ENCODE results near the gene PIM2.

PIM2 gene

DNA sequence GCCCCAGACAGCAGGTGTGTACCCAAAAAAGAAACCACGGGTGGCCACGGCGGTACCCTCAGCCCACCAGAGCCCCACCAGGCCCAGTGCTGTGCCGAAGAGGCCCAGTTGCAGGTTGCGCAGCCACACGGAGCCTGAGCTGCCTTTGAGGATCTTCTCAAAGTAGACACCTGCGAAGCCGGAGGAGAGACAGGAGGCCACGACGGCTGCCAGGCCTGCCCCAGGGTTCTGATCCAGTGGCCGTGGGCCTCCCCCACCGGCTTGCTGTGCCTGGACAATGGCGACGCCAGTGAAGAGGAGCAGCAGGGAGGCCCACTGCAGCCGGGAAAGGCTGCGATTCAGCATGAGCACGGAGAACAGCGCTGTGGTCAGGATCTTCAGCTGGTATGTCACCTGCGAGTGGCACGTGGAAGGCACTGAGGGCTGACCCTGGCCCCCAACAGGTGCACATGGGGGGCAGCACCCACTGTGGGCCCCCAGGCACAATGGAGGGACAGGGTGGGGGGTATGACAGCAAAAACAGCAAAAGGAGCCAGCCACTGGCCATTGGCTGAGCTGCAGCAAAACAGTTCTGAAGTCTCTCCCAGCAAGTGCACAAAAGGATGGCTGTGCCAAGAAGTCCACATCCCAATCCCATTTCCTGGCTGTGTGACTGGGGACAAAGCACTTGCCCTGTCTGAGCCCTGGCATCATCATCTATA lies 13.6 kb downstream of the PIM2 start:
- no peak overlapping the region for H3K4me2 ChIP-seq
- no peak overlapping the region for H3K27ac ChIP-seq
- peaks cover 9% of the 10 kb centered on the region; the same call in 1 of the 2 replicates for H3K79me2 ChIP-seq (ENCODE audit: insufficient read depth, low read depth)
- H3K36me3 ChIP-seq (ENCODE audit: insufficient read depth) = no peaks in the 10 kb centered on the region
- no peak overlapping the region for H3K9ac ChIP-seq
- H4K20me1 ChIP-seq (ENCODE audit: insufficient read depth) = no peaks in the 10 kb centered on the region
- no peak overlapping the region for H3K4me3 ChIP-seq (IDR thresholded peaks at IDR 0.05; ENCODE audit: insufficient read depth, low read depth, low read length)
- peaks cover 6% of the 10 kb centered on the region for H3K4me1 ChIP-seq (ENCODE audit: low read depth, poor library complexity, severe bottlenecking)
- H3K27me3 ChIP-seq (ENCODE audit: insufficient read depth, low read depth) = no peaks in the 10 kb centered on the region
- TF ChIP-seq, protein P1, sequence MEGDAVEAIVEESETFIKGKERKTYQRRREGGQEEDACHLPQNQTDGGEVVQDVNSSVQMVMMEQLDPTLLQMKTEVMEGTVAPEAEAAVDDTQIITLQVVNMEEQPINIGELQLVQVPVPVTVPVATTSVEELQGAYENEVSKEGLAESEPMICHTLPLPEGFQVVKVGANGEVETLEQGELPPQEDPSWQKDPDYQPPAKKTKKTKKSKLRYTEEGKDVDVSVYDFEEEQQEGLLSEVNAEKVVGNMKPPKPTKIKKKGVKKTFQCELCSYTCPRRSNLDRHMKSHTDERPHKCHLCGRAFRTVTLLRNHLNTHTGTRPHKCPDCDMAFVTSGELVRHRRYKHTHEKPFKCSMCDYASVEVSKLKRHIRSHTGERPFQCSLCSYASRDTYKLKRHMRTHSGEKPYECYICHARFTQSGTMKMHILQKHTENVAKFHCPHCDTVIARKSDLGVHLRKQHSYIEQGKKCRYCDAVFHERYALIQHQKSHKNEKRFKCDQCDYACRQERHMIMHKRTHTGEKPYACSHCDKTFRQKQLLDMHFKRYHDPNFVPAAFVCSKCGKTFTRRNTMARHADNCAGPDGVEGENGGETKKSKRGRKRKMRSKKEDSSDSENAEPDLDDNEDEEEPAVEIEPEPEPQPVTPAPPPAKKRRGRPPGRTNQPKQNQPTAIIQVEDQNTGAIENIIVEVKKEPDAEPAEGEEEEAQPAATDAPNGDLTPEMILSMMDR (conservative IDR thresholded peaks at IDR 0.05; ENCODE audit: low read depth, low read length) = no peak
- no peak overlapping the region for H2AFZ ChIP-seq (ENCODE audit: low read depth)

DNA sequence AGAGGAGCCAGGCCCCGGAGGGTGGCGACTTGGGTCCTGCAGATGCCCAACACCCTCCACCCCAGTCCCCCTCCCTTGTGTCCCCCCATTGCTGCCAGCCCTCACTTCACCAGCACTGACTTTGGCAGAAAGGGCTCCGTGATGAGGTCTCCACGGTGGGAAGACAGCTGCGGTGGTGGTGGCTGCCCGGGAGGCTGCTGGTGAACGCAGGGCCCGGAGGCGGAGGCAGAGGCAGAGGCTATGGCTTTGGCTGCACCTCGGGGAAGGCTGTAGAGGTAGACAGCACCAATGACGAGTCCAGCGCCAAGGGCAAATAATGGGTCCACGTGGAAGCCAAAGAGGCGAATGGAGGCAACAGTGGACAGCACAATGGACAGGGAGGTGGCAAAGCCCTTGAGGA lies 14.2 kb downstream of the PIM2 start:
- Histone ChIP-seq H3K4me2 (no peak overlapping the region), H3K4me3 (IDR thresholded peaks at IDR 0.05; ENCODE audit: insufficient read depth, low read depth, low read length) (no peak overlapping the region), H3K9ac (no peak overlapping the region), H3K27ac (no peak overlapping the region), H3K36me3 (ENCODE audit: insufficient read depth) (no peaks in the 10 kb centered on the region), H3K4me1 (ENCODE audit: low read depth, poor library complexity, severe bottlenecking) (peaks cover 11% of the 10 kb centered on the region), H3K27me3 (ENCODE audit: insufficient read depth, low read depth) (no peaks in the 10 kb centered on the region), H4K20me1 (ENCODE audit: insufficient read depth) (no peaks in the 10 kb centered on the region), H3K79me2 (ENCODE audit: insufficient read depth, low read depth) (peaks cover 14% of the 10 kb centered on the region; the same call in 1 of the 2 replicates), H2AFZ (ENCODE audit: low read depth) (no peak overlapping the region)
- TF ChIP-seq, protein P1 (conservative IDR thresholded peaks at IDR 0.05; ENCODE audit: low read depth, low read length) = no peak

DNA sequence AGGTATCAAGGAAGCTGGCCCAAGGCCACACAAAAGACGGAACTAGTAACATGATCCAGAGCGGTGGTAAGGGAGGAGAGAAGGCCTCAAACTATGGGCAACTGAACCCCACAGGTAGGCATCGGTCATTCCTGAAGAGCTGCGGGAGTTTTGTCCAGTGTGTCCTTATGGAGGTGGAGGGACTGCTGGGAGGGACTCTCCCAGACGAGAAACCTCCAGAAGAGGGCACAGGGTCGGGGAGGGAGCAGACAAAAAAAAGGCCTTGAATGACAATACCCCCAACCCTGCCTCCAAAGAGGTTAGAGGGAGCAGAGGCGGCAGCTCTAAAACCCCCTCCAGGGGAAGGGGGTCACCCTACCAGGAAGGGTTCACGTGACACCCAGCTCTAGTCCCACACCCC lies 14.6 kb downstream of the PIM2 start:
- TF ChIP-seq, protein P1 (conservative IDR thresholded peaks at IDR 0.05; ENCODE audit: low read depth, low read length) = no peak
- H4K20me1 ChIP-seq (ENCODE audit: insufficient read depth) = no peaks in the 10 kb centered on the region
- no peak overlapping the region for H3K9ac ChIP-seq
- H3K4me2 ChIP-seq = no peak overlapping the region
- H3K4me3 ChIP-seq (IDR thresholded peaks at IDR 0.05; ENCODE audit: insufficient read depth, low read depth, low read length) = no peak overlapping the region
- H3K27ac ChIP-seq = no peak overlapping the region
- no peak overlapping the region for H2AFZ ChIP-seq (ENCODE audit: low read depth)
- H3K79me2 ChIP-seq (ENCODE audit: insufficient read depth, low read depth) = peaks cover 18% of the 10 kb centered on the region; the same call in 1 of the 2 replicates
- H3K4me1 ChIP-seq (ENCODE audit: low read depth, poor library complexity, severe bottlenecking) = peaks cover 13% of the 10 kb centered on the region
- no peaks in the 10 kb centered on the region for H3K36me3 ChIP-seq (ENCODE audit: insufficient read depth)
- H3K27me3 ChIP-seq (ENCODE audit: insufficient read depth, low read depth) = no peaks in the 10 kb centered on the region

DNA sequence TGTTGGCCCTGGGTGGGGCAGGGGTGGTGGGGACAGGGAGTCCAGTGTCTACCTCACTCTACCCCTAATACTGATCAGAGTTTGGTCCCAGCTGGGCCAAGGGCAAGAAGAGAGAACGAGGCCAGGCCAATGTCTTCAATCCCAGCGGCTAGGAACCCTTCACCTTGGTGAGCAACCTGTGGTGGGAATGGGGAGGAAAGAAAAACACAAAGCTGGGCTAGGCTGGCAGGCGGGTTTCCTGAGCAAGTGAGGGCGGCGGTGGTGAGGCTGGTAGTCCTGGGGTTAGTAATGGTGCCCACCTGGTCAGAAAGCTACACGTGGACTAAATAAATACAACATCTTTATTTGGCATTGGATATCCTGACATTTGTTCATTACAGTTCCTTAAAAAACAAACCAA lies 15.5 kb downstream of the PIM2 start:
- Histone ChIP-seq H2AFZ (ENCODE audit: low read depth) (no peak overlapping the region), H3K27me3 (ENCODE audit: insufficient read depth, low read depth) (no peaks in the 10 kb centered on the region), H3K4me3 (IDR thresholded peaks at IDR 0.05; ENCODE audit: insufficient read depth, low read depth, low read length) (no peak overlapping the region), H4K20me1 (ENCODE audit: insufficient read depth) (no peaks in the 10 kb centered on the region), H3K4me2 (no peak overlapping the region), H3K27ac (no peak overlapping the region), H3K4me1 (ENCODE audit: low read depth, poor library complexity, severe bottlenecking) (peaks cover 13% of the 10 kb centered on the region), H3K79me2 (ENCODE audit: insufficient read depth, low read depth) (peaks cover 21% of the 10 kb centered on the region; the same call in 1 of the 2 replicates), H3K9ac (no peak overlapping the region), H3K36me3 (ENCODE audit: insufficient read depth) (no peaks in the 10 kb centered on the region)
- TF ChIP-seq, protein P1 (conservative IDR thresholded peaks at IDR 0.05; ENCODE audit: low read depth, low read length) = no peak
